Retinal pigment epithelial cell (primary cell): ENCODE results near the gene PRR5L.

Experiments
- DNase-seq: peaks from one replicate; pipeline ENCODE4 v3.0.0-alpha.2; 2010; ENCODE audit warnings: low read depth
- H3K4me3 ChIP-seq: 2 replicates; pipeline ENCODE4 v1.5.1; 2011; ENCODE audit warnings: mild to moderate bottlenecking, low read length, control low read depth, moderate library complexity
- CTCF ChIP-seq: conservative IDR thresholded peaks from 2 replicates; pipeline ENCODE4 v1.5.1; 2011; ENCODE audit warnings: low read depth, low read length, control low read depth, inconsistent platforms

Gene PRR5L

GRCh38 chr11:36295926-36296325, at the start of gene PRR5L:
Gene PRR5L, plus strand, starts transcription at chr11:36296288. Its CDS starts 104,834 bp downstream, at chr11:36401122.
- no peak within 1 kb of the TSS for H3K4me3 ChIP-seq
- DNase-seq = no peak
- no peak for TF ChIP-seq CTCF

GRCh38 chr11:36247493-36247892, 48.6 kb upstream of the PRR5L start:
- TF ChIP-seq CTCF = no peak
- no peak for DNase-seq
- H3K4me3 ChIP-seq = no peak overlapping the region

- no peak for TF ChIP-seq CTCF
- DNase-seq = no peak
- H3K4me3 ChIP-seq = no peak overlapping the region
Observed at GRCh38 chr11:36248436-36248835, 47.7 kb upstream of the PRR5L start.

GRCh38 chr11:36249246-36249645, 46.8 kb upstream of the PRR5L start:
- DNase-seq = peak; percentile 56
- TF ChIP-seq CTCF = no peak
- H3K4me3 ChIP-seq = no peak overlapping the region

GRCh38 chr11:36251823-36252222, 44.3 kb upstream of the PRR5L start:
- no peak for TF ChIP-seq CTCF
- H3K4me3 ChIP-seq = no peak overlapping the region
- DNase-seq = no peak

GRCh38 chr11:36253238-36253637, 42.9 kb upstream of the PRR5L start:
- TF ChIP-seq CTCF = no peak
- no peak overlapping the region for H3K4me3 ChIP-seq
- DNase-seq = no peak

- peak; percentile 85 for DNase-seq
- TF ChIP-seq CTCF = no peak
- H3K4me3 ChIP-seq = no peak overlapping the region
Observed at GRCh38 chr11:36254713-36255112, 41.4 kb upstream of the PRR5L start.
